ENCODE measurements around the gene SMCO4. TPM values are rescaled to one million over a fixed set of nuclear protein-coding genes. Genes with fewer than 3 reads are reported as not detected.
"Not testable (repeated sequence)": the region's sequence is repeated elsewhere in the genome, so short reads cannot be mapped to it uniquely, and the experiment has no call there.

Gene SMCO4
- total and polyA plus RNA-seq, 2 experiments from 2014 or later, result 42.2 to 49.0 TPM

DNA sequence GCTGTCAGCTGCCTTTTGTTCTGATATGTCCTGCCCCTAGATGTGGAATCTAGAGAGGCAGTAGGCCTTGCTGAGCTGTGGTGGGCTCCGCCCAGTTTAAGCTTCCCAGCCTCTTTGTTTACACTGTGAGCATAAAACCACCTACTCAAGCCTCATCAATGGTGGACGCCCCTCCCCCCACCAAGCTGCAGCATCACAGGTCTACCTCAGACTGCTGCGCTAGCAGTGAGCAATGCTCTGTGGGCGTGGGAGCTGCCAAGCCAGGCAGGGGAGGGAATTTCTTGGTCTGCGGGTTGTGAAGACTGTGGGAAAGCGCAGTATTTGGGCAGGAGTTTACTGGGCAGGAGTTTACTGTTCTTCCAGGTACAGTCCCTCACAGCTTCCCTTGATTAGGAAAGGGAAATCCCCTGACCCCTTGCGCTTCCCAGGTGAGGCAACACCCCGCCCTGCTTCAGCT, 98.5 kb downstream of the SMCO4 start:
- Histone ChIP-seq H2AFZ (peak overlapping the region; percentile 91), H3F3A (replicated peaks; ENCODE audit: low read depth) (no peaks in the 10 kb centered on the region), H3K27me3 (ENCODE audit: insufficient read depth) (no peaks in the 10 kb centered on the region), H3K4me2 (peak overlapping the region; percentile 70), H3K4me3 (peak overlapping the region; percentile 34), H4K20me1 (replicated peaks; ENCODE audit: insufficient read depth) (no peaks in the 10 kb centered on the region), H3K27ac (ENCODE audit: low read depth) (no peak overlapping the region), H3K36me3 (ENCODE audit: insufficient read depth) (no peaks in the 10 kb centered on the region), H3K9me2 (ENCODE audit: insufficient read depth) (no peaks in the 10 kb centered on the region), H3K4me1 (ENCODE audit: insufficient read depth) (peaks cover 7% of the 10 kb centered on the region), H3K79me2 (replicated peaks; ENCODE audit: insufficient read depth) (no peaks in the 10 kb centered on the region)
- ATAC-seq (peak; percentile 96), DNase-seq (ENCODE audit: low spot score) (peak; percentile 88)
- H3K36me3 Mint-ChIP-seq (ENCODE audit: low read depth), result no peaks in the 10 kb centered on the region
- peaks cover 3% of the 10 kb centered on the region for H3K27me3 Mint-ChIP-seq (ENCODE audit: insufficient read depth, low read depth, poor library complexity)
- peak overlapping the region; percentile 77; the same call in 1 of the 2 replicates for H3K27ac Mint-ChIP-seq
- peaks cover 18% of the 10 kb centered on the region for H3K9me3 Mint-ChIP-seq
- peaks cover 10% of the 10 kb centered on the region for H3K4me1 Mint-ChIP-seq
- H3K4me3 Mint-ChIP-seq, result peak overlapping the region; percentile 50; the same call in 2 of the 3 replicates
- TF ChIP-seq ZNF331 (CRISPR knock-in tag; IDR thresholded peaks at IDR 0.05; ENCODE audit: low read depth) (peak; percentile 87), CREB1 (CRISPR knock-in tag; IDR thresholded peaks at IDR 0.05; ENCODE audit: low read depth) (peak; percentile 85), STAT1 (IDR thresholded peaks at IDR 0.05; ENCODE audit: unreplicated experiment) (no peak)
- TF ChIP-seq, protein P1, sequence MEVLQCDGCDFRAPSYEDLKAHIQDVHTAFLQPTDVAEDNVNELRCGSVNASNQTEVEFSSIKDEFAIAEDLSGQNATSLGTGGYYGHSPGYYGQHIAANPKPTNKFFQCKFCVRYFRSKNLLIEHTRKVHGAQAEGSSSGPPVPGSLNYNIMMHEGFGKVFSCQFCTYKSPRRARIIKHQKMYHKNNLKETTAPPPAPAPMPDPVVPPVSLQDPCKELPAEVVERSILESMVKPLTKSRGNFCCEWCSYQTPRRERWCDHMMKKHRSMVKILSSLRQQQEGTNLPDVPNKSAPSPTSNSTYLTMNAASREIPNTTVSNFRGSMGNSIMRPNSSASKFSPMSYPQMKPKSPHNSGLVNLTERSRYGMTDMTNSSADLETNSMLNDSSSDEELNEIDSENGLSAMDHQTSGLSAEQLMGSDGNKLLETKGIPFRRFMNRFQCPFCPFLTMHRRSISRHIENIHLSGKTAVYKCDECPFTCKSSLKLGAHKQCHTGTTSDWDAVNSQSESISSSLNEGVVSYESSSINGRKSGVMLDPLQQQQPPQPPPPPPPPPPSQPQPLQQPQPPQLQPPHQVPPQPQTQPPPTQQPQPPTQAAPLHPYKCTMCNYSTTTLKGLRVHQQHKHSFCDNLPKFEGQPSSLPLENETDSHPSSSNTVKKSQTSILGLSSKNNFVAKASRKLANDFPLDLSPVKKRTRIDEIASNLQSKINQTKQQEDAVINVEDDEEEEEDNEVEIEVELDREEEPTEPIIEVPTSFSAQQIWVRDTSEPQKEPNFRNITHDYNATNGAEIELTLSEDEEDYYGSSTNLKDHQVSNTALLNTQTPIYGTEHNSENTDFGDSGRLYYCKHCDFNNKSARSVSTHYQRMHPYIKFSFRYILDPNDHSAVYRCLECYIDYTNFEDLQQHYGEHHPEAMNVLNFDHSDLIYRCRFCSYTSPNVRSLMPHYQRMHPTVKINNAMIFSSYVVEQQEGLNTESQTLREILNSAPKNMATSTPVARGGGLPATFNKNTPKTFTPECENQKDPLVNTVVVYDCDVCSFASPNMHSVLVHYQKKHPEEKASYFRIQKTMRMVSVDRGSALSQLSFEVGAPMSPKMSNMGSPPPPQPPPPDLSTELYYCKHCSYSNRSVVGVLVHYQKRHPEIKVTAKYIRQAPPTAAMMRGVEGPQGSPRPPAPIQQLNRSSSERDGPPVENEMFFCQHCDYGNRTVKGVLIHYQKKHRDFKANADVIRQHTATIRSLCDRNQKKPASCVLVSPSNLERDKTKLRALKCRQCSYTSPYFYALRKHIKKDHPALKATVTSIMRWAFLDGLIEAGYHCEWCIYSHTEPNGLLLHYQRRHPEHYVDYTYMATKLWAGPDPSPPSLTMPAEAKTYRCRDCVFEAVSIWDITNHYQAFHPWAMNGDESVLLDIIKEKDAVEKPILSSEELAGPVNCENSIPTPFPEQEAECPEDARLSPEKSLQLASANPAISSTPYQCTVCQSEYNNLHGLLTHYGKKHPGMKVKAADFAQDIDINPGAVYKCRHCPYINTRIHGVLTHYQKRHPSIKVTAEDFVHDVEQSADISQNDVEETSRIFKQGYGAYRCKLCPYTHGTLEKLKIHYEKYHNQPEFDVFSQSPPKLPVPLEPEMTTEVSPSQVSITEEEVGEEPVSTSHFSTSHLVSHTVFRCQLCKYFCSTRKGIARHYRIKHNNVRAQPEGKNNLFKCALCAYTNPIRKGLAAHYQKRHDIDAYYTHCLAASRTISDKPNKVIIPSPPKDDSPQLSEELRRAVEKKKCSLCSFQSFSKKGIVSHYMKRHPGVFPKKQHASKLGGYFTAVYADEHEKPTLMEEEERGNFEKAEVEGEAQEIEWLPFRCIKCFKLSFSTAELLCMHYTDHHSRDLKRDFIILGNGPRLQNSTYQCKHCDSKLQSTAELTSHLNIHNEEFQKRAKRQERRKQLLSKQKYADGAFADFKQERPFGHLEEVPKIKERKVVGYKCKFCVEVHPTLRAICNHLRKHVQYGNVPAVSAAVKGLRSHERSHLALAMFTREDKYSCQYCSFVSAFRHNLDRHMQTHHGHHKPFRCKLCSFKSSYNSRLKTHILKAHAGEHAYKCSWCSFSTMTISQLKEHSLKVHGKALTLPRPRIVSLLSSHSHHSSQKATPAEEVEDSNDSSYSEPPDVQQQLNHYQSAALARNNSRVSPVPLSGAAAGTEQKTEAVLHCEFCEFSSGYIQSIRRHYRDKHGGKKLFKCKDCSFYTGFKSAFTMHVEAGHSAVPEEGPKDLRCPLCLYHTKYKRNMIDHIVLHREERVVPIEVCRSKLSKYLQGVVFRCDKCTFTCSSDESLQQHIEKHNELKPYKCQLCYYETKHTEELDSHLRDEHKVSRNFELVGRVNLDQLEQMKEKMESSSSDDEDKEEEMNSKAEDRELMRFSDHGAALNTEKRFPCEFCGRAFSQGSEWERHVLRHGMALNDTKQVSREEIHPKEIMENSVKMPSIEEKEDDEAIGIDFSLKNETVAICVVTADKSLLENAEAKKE (CRISPR knock-in tag; IDR thresholded peaks at IDR 0.05), result 0 out of 2 replicates have a peak, but pooled peaks have one; percentile 28
- TF ChIP-seq, protein P2, sequence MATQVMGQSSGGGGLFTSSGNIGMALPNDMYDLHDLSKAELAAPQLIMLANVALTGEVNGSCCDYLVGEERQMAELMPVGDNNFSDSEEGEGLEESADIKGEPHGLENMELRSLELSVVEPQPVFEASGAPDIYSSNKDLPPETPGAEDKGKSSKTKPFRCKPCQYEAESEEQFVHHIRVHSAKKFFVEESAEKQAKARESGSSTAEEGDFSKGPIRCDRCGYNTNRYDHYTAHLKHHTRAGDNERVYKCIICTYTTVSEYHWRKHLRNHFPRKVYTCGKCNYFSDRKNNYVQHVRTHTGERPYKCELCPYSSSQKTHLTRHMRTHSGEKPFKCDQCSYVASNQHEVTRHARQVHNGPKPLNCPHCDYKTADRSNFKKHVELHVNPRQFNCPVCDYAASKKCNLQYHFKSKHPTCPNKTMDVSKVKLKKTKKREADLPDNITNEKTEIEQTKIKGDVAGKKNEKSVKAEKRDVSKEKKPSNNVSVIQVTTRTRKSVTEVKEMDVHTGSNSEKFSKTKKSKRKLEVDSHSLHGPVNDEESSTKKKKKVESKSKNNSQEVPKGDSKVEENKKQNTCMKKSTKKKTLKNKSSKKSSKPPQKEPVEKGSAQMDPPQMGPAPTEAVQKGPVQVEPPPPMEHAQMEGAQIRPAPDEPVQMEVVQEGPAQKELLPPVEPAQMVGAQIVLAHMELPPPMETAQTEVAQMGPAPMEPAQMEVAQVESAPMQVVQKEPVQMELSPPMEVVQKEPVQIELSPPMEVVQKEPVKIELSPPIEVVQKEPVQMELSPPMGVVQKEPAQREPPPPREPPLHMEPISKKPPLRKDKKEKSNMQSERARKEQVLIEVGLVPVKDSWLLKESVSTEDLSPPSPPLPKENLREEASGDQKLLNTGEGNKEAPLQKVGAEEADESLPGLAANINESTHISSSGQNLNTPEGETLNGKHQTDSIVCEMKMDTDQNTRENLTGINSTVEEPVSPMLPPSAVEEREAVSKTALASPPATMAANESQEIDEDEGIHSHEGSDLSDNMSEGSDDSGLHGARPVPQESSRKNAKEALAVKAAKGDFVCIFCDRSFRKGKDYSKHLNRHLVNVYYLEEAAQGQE (IDR thresholded peaks at IDR 0.05; ENCODE audit: unreplicated experiment), result no peak

DNA sequence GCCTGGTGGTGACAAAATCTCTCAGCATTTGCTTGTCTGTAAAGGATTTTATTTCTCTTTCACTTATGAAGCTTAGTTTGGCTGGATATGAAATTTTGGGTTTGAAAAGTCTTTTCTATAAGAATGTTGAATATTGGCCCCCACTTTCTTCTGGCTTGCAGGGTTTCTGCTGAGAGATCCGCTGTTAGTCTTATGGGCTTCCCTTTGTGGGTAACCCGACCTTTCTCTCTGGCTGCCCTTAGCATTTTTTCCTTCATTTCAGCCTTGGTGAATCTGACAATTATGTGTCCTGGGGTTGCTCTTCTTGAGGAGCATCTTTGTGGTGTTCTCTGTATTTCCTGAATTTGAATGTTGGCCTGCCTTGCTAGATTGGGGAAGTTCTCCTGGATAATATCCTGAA, 100.0 kb downstream of the SMCO4 start:
- H3K4me1 ChIP-seq (ENCODE audit: insufficient read depth); H3F3A ChIP-seq (replicated peaks; ENCODE audit: low read depth); H3K36me3 Mint-ChIP-seq (ENCODE audit: low read depth); H3K27ac ChIP-seq (ENCODE audit: low read depth); H3K9me2 ChIP-seq (ENCODE audit: insufficient read depth); H3K27me3 Mint-ChIP-seq (ENCODE audit: insufficient read depth, low read depth, poor library complexity); H3K4me2 ChIP-seq; ATAC-seq; H3K27ac Mint-ChIP-seq; H4K20me1 ChIP-seq (replicated peaks; ENCODE audit: insufficient read depth); H3K4me3 Mint-ChIP-seq; H3K36me3 ChIP-seq (ENCODE audit: insufficient read depth); H2AFZ ChIP-seq; DNase-seq (ENCODE audit: low spot score); H3K27me3 ChIP-seq (ENCODE audit: insufficient read depth); H3K4me3 ChIP-seq; H3K79me2 ChIP-seq (replicated peaks; ENCODE audit: insufficient read depth): not testable (repeated sequence)
- Mint-ChIP-seq H3K4me1 (peaks cover 10% of the 10 kb centered on the region), H3K9me3 (peaks cover 18% of the 10 kb centered on the region)

Measured in GM23338 (cell line).